ENCODE results near the gene INSR.
A peak's percentile ranks its signal among the peaks of the same experiment; 100 is the strongest.
"Not testable (repeated sequence)": the region's sequence is repeated elsewhere in the genome, so short reads cannot be mapped to it uniquely, and the experiment has no call there.

The INSR gene

GRCh38 chr19:7187605-7188339 lies 106.4 kb downstream of the INSR start:
- DNase-seq = no peak

DNA sequence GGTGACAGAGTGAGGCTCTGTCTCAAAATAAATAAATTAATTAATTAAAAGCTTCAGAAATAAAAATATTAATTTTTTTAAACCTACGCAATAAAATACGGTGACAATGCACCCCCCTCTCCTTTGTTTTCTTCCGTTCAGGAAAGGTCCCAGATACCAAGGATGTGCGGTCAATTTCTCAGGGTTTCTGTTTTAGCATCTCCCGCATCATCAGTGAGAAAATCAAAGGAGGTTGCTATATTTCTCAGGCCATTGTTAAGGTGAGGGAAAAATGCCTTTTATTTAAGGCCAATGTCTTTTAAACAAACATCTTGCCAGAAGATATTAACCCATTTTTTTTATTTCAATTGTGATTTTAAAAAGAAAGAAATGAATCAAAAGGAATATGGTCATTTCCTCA lies 111.7 kb downstream of the INSR start:
- no peak for DNase-seq

DNA sequence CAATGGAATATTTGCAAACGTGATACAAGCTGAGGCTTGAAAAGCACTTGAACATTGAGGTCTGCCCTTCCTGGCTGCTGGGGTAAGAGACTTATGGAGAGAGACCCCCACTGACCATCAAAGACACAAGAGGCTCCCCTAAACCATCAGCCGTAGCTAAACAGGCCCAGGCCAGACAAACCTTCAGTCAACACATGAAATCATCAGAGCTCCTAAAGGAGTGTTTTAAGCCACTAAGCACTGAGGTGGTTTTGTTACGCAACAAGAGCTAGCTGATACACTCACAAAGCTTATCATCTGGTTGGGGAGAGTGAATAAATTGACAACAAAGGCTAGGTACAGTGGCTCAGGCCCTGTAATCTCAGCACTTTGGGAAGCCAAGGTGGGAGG lies 114.3 kb downstream of the INSR start:
- DNase-seq = no peak

GRCh38 chr19:7177926-7178325 lies 116.3 kb downstream of the INSR start:
- no peak for DNase-seq

GRCh38 chr19:7176792-7177191 lies 117.4 kb downstream of the INSR start:
- DNase-seq = no peak

DNA sequence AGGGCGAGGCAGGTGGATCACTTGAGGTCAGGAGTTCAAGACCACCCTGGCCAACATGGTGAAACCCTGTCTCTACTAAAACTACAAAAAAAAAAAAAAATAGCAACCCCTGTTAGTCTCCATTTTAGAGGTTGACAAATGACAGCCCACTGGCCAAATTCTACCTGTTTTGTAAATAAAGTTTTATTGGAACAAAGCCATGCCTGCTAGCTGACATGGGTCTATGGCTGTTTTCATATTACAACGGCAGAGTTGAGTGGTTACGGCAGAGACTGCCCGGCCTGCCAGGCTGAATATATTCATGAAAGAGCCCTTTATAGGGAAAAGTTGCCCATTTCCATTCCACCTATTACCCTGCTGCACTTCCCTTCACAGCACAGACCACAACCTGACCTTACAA lies 121.4 kb downstream of the INSR start:
- DNase-seq = no peak

GRCh38 chr19:7170983-7171382 lies 123.2 kb downstream of the INSR start:
- no peak for DNase-seq

- no peak for DNase-seq
These were observed 125.3 kb downstream of the INSR start for GRCh38 chr19:7168941-7169340.

- DNase-seq = no peak
These were observed 132.9 kb downstream of the INSR start for GRCh38 chr19:7161292-7161691.

GRCh38 chr19:7159105-7159933 lies 134.9 kb downstream of the INSR start:
- DNase-seq = peak; percentile 37 to 74

DNA sequence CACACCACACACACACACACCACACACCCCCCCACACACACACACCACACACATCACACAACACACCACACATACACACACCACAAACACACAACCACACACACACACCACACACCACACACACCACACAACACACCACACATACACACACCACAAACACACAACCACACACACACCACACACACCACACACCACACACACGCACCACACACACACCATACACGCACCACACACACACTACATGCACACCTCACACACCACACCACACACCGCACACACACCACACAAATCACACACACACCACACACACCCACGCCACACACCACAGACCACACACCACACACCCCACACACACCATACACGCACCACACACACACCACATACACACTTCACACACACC lies 141.2 kb downstream of the INSR start:
- DNase-seq = no peak

- no peak for DNase-seq
These were observed 141.6 kb downstream of the INSR start for GRCh38 chr19:7152568-7152967.

DNA sequence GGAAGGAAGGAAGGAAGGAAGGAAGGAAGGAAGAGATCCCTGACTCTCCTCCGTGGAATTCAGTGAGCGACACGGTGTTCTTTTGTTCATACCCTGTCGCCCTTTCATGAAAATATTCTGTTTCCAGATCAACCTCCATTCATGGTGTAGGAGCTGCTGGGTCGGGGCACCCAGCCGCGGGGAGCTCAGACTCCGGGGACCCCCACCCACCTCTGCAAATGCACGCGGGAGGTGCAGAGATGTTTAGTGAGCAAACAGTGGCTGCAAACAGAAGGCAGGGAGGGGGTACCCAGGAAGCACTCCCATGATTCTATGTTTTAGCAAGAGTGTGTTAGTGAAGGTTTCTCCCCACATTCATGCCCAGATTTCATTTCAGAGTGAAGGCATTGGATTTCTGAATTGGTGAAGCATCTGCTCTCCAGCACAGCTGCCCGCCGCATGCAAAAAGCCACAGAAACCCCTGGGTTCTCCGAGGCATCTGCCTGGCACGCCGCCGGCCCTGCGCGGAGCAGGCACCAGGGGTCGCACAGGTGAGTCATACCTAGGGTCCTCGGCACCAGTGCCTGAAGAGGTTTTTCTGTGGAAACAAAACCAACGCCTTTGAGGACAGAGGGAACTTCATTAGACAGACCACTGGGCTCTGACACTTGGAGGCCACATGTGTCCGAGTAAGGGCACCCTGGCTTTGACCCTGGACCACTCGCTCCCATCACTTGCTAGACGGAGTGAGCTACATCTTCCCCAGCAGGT lies 144.1 kb downstream of the INSR start:
- no peak for DNase-seq

GRCh38 chr19:7147119-7147675 lies 147.0 kb downstream of the INSR start:
- DNase-seq = not testable (repeated sequence)

GRCh38 chr19:7146086-7146485 lies 148.1 kb downstream of the INSR start:
- not testable (repeated sequence) for DNase-seq

- no peak for DNase-seq
These were observed 148.7 kb downstream of the INSR start for GRCh38 chr19:7145494-7145893.

GRCh38 chr19:7142771-7143170 lies 151.4 kb downstream of the INSR start:
- DNase-seq = no peak

- no peak for DNase-seq
These were observed 154.1 kb downstream of the INSR start for GRCh38 chr19:7140137-7140536.

GRCh38 chr19:7139095-7139494 lies 155.1 kb downstream of the INSR start:
- no peak for DNase-seq

DNA sequence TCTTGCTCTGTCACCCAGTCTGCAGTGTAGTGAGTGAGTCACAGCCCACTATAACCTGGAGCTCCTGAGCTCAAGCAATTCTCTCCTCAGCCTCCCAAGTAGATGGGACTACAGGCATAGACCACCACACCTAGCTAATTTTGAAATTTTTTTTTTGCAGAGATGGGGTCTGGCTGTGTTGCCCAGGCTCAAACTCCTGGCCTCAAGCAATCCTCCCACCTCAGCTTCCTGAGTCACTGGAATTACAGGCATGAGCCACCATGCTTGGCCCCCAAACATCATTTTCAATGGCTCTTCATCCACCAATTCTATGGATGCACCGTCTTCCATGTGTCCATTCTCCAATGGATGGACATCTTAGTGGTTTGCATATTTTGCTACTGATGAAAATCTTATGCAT lies 155.8 kb downstream of the INSR start:
- DNase-seq = no peak

DNA sequence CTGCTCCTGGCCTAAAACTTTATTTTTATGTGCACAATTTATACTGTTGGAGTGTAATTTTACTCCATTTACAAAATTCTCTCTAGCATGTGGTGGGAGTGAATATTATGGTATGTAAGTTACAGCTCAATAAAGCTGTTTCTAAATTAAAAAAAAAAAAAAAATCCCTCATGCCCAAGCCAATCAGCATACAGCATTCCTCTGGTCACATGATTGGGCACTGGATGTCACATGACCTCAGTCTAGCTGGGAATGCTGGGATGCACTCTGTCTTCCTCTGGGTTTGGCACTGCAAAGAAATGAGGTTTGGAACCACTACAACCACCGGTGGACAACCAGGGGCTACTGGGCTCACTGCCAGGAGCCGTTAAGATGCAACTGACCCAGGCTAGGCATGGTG lies 157.1 kb downstream of the INSR start:
- DNase-seq = no peak

DNA sequence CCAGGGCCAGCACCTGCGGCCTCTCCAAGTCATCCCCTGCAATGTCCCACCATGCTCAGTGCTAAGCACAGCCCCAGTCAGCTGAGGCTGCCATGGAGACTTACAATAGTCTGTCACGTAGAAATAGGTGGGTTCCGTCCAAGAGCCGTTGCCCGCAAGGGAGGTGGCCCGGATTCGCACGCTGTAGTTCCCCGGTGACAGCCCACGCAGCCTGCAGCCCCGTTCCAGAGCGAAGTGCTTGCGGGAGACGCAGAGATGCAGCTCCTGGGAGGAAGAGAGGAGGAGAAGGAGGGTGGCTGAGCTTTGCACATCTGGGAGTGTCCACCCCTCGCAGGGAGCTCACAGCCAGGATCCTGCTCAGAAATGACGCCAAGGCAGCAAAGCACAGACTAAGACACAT lies 162.2 kb downstream of the INSR start:
- no peak for DNase-seq

- DNase-seq = no peak
These were observed 164.2 kb downstream of the INSR start for GRCh38 chr19:7130043-7130442.
